HEK293 (cell line): ENCODE results near the gene DBNL.
"Not testable (repeated sequence)": the region's sequence is repeated elsewhere in the genome, so short reads cannot be mapped to it uniquely, and the experiment has no call there.

Source experiments
- CTCF ChIA-PET: fragments of 350-600 bp; formaldehyde crosslinking; extraction: SDS; loops from one replicate; lab custom pipeline; 2021; ENCODE audit warnings: antibody characterized with exemption; lab: Yijun Ruan, JAX
- POLR2A ChIA-PET: fragments of 300-600 bp; formaldehyde crosslinking; extraction: SDS; loops from one replicate; lab custom pipeline; 2020; ENCODE audit warnings: antibody characterized with exemption, inconsistent platforms; lab: Yijun Ruan, JAX
- H3K27ac ChIP-seq: fragments of 200-500 bp; sonication (Bioruptor generic); 2 replicates; pipeline ENCODE4 v1.5.1; 2014; ENCODE audit warnings: low read depth, low read length, control low read depth, inconsistent platforms; ENCODE audit errors: extremely low read depth
- H3K36me3 ChIP-seq, 2 experiments: fragments of 200-500 bp in 1 of 2; sonication (Bioruptor generic) in 1 of 2; 1 replicate in 1 of 2; 2 replicates in 1 of 2; pipeline ENCODE4 v1.5.1; 2014 to 2017; ENCODE audit warnings: inconsistent platforms in 2 of 2, low read length in 2 of 2; ENCODE audit not compliant: control insufficient read depth in 2 of 2, insufficient read depth in 1 of 2
- H3K4me1 ChIP-seq: fragments of 200-500 bp; sonication (Bioruptor generic); 2 replicates; pipeline ENCODE4 v1.5.1; 2014; ENCODE audit warnings: mild to moderate bottlenecking, low read length, inconsistent platforms; ENCODE audit not compliant: control insufficient read depth, insufficient read depth
- H3K4me3 ChIP-seq: 2 replicates; pipeline ENCODE4 v1.5.1; 2011; ENCODE audit warnings: low read depth, mild to moderate bottlenecking, control low read depth, low read length, moderate library complexity
- H3K9me3 ChIP-seq: fragments of 200-500 bp; sonication (Bioruptor generic); 2 replicates; pipeline ENCODE4 v1.5.1; 2014; ENCODE audit warnings: low read depth, low read length, inconsistent platforms; ENCODE audit not compliant: control insufficient read depth, insufficient read depth
- BCL11A ChIP-seq: fragments of 450-650 bp; formaldehyde crosslinking; IDR thresholded peaks from 2 replicates; pipeline ENCODE4 v1.5.1; 2016; ENCODE audit warnings: low read depth, missing biosample characterization, missing genetic modification characterization
- EGR2 ChIP-seq: fragments of 450-650 bp; formaldehyde crosslinking; IDR thresholded peaks from 2 replicates; pipeline ENCODE4 v1.5.1; 2016; ENCODE audit warnings: low read depth, missing biosample characterization, missing genetic modification characterization
- GLIS1 ChIP-seq: fragments of 450-650 bp; formaldehyde crosslinking; IDR thresholded peaks from 2 replicates; pipeline ENCODE4 v1.5.1; 2016; ENCODE audit warnings: missing biosample characterization, missing genetic modification characterization
- GLIS2 ChIP-seq: fragments of 450-650 bp; formaldehyde crosslinking; IDR thresholded peaks from 2 replicates; pipeline ENCODE4 v1.5.1; 2016; ENCODE audit warnings: missing biosample characterization, missing genetic modification characterization
- HIC1 ChIP-seq: fragments of 450-650 bp; formaldehyde crosslinking; IDR thresholded peaks from 2 replicates; pipeline ENCODE4 v1.5.1; 2016; ENCODE audit warnings: missing biosample characterization, missing genetic modification characterization
- KLF1 ChIP-seq: fragments of 450-650 bp; formaldehyde crosslinking; IDR thresholded peaks from 2 replicates; pipeline ENCODE4 v1.5.1; 2016; ENCODE audit warnings: missing biosample characterization, missing genetic modification characterization
- KLF10 ChIP-seq: fragments of 450-650 bp; IDR thresholded peaks from 2 replicates; pipeline ENCODE4 v1.5.1; 2018; ENCODE audit warnings: missing biosample characterization, mild to moderate bottlenecking, missing genetic modification characterization
- KLF16 ChIP-seq: fragments of 450-650 bp; formaldehyde crosslinking; IDR thresholded peaks from 2 replicates; pipeline ENCODE4 v1.5.1; 2017; ENCODE audit warnings: missing biosample characterization, missing genetic modification characterization
- KLF17 ChIP-seq: fragments of 450-650 bp; formaldehyde crosslinking; IDR thresholded peaks from 2 replicates; pipeline ENCODE4 v1.5.1; 2016; ENCODE audit warnings: missing biosample characterization, missing genetic modification characterization
- KLF9 ChIP-seq: fragments of 450-650 bp; formaldehyde crosslinking; IDR thresholded peaks from 2 replicates; pipeline ENCODE4 v1.5.1; 2016; ENCODE audit warnings: missing biosample characterization, missing genetic modification characterization, low read depth
- OSR2 ChIP-seq: fragments of 450-650 bp; formaldehyde crosslinking; IDR thresholded peaks from 2 replicates; pipeline ENCODE4 v1.5.1; 2016; ENCODE audit warnings: missing biosample characterization, missing genetic modification characterization
- PATZ1 ChIP-seq: fragments of 450-650 bp; formaldehyde crosslinking; IDR thresholded peaks from 2 replicates; pipeline ENCODE4 v1.5.1; 2016; ENCODE audit warnings: missing biosample characterization, missing genetic modification characterization
- SCRT1 ChIP-seq: fragments of 450-650 bp; formaldehyde crosslinking; IDR thresholded peaks from 2 replicates; pipeline ENCODE4 v1.5.1; 2016; ENCODE audit warnings: missing biosample characterization, missing genetic modification characterization, borderline replicate concordance
- SCRT2 ChIP-seq: fragments of 450-650 bp; formaldehyde crosslinking; IDR thresholded peaks from 2 replicates; pipeline ENCODE4 v1.5.1; 2016; ENCODE audit warnings: missing biosample characterization, missing genetic modification characterization
- SP2 ChIP-seq: fragments of 450-650 bp; formaldehyde crosslinking; IDR thresholded peaks from 2 replicates; pipeline ENCODE4 v1.5.1; 2016; ENCODE audit warnings: missing biosample characterization, missing genetic modification characterization
- SP3 ChIP-seq: fragments of 450-650 bp; formaldehyde crosslinking; IDR thresholded peaks from 2 replicates; pipeline ENCODE4 v1.5.1; 2016; ENCODE audit warnings: missing biosample characterization, missing genetic modification characterization
- SP7 ChIP-seq: fragments of 450-650 bp; formaldehyde crosslinking; IDR thresholded peaks from 2 replicates; pipeline ENCODE4 v1.5.1; 2016; ENCODE audit warnings: missing biosample characterization, missing genetic modification characterization
- ZBTB26 ChIP-seq: fragments of 450-650 bp; formaldehyde crosslinking; optimal IDR thresholded peaks from 2 replicates; pipeline ENCODE3; 2016; ENCODE audit warnings: missing biosample characterization, mild to moderate bottlenecking, missing genetic modification characterization
- ZEB2 ChIP-seq: fragments of 450-650 bp; formaldehyde crosslinking; IDR thresholded peaks from 2 replicates; pipeline ENCODE4 v1.5.1; 2016; ENCODE audit warnings: missing biosample characterization, missing genetic modification characterization
- ZFHX2 ChIP-seq: fragments of 450-650 bp; formaldehyde crosslinking; conservative IDR thresholded peaks from 2 replicates; pipeline ENCODE4 v1.5.1; 2016; ENCODE audit warnings: missing biosample characterization, missing genetic modification characterization
- ZIC2 ChIP-seq: fragments of 450-650 bp; formaldehyde crosslinking; IDR thresholded peaks from 2 replicates; pipeline ENCODE4 v1.5.1; 2016; ENCODE audit warnings: missing biosample characterization, missing genetic modification characterization
- ZNF10 ChIP-seq: fragments of 450-650 bp; formaldehyde crosslinking; IDR thresholded peaks from 2 replicates; pipeline ENCODE4 v1.5.1; 2017; ENCODE audit warnings: missing biosample characterization, missing genetic modification characterization
- ZNF335 ChIP-seq: fragments of 450-650 bp; formaldehyde crosslinking; conservative IDR thresholded peaks from 2 replicates; pipeline ENCODE4 v1.5.1; 2016; ENCODE audit warnings: missing biosample characterization, missing genetic modification characterization
- ZNF341 ChIP-seq: fragments of 450-650 bp; formaldehyde crosslinking; IDR thresholded peaks from 2 replicates; pipeline ENCODE4; 2016; ENCODE audit warnings: low read depth, missing biosample characterization, missing genetic modification characterization
- ZNF391 ChIP-seq: fragments of 450-650 bp; formaldehyde crosslinking; IDR thresholded peaks from 2 replicates; pipeline ENCODE4 v1.5.1; 2016; ENCODE audit warnings: low read depth, missing biosample characterization, missing genetic modification characterization, borderline replicate concordance

Gene DBNL

GRCh38 chr7:44038961-44039558 is 5.4 kb upstream of the DBNL start:
- POLR2A ChIA-PET: interaction anchor here (0.6 kb wide), 1 partner anchor 436 kb away, joined by 3 read pairs; no protein-coding TSS in a partner anchor
- peak overlapping the region; percentile 34 for H3K4me3 ChIP-seq
- H3K4me1 ChIP-seq, H3K9me3 ChIP-seq, H3K36me3 ChIP-seq, H3K27ac ChIP-seq, CTCF ChIA-PET: not testable (repeated sequence)
- peak; percentile 91 for TF ChIP-seq ZFHX2 (tag by site-specific recombination)
- 0 out of 2 replicates have a peak, but pooled peaks have one; percentile 12 for TF ChIP-seq ZIC2 (tag by site-specific recombination)
- peak; percentile 87 for TF ChIP-seq GLIS2
- peak; percentile 54; the same call in 1 of the 2 replicates for TF ChIP-seq SP7 (tag by site-specific recombination)
- peak; percentile 99 for TF ChIP-seq KLF1 (tag by site-specific recombination)
- peak; percentile 72 for TF ChIP-seq ZNF335 (tag by site-specific recombination)
- TF ChIP-seq KLF17: peak; percentile 98
- 0 out of 2 replicates have a peak, but pooled peaks have one; percentile 45 for TF ChIP-seq ZNF391 (tag by site-specific recombination)
- TF ChIP-seq KLF9: peak; percentile 85
- 0 out of 2 replicates have a peak, but pooled peaks have one; percentile 16 for TF ChIP-seq OSR2
- peak; percentile 93 for TF ChIP-seq SP3 (tag by site-specific recombination)
- TF ChIP-seq SP2 (tag by site-specific recombination): peak; percentile 91
- peak; percentile 62 for TF ChIP-seq ZNF341
- 0 out of 2 replicates have a peak, but pooled peaks have one; percentile 25 for TF ChIP-seq ZEB2
- TF ChIP-seq EGR2: peak; percentile 93
- peak; percentile 97 for TF ChIP-seq SCRT2
- TF ChIP-seq KLF16 (tag by site-specific recombination): peak; percentile 75
- peak; percentile 76; the same call in 1 of the 2 replicates for TF ChIP-seq BCL11A
- peak; percentile 57; the same call in 1 of the 2 replicates for TF ChIP-seq ZNF10 (tag by site-specific recombination)
- TF ChIP-seq GLIS1 (tag by site-specific recombination): peak; percentile 53
- peak; percentile 90 for TF ChIP-seq SCRT1 (tag by site-specific recombination)
- TF ChIP-seq ZBTB26 (tag by site-specific recombination): peak; percentile 23
- peak; percentile 75 for TF ChIP-seq PATZ1 (tag by site-specific recombination)
- peak; percentile 18; the same call in 1 of the 2 replicates for TF ChIP-seq HIC1 (tag by site-specific recombination)
- 0 out of 2 replicates have a peak, but pooled peaks have one; percentile 24 for TF ChIP-seq KLF10

- H3K4me3 ChIP-seq, H3K9me3 ChIP-seq, POLR2A ChIA-PET, H3K27ac ChIP-seq, H3K36me3 ChIP-seq, H3K4me1 ChIP-seq, CTCF ChIA-PET: not testable (repeated sequence)
Observed at GRCh38 chr7:44039800-44040492, 4.6 kb upstream of the DBNL start.

- CTCF ChIA-PET, H3K4me1 ChIP-seq, H3K36me3 ChIP-seq, H3K9me3 ChIP-seq, H3K27ac ChIP-seq, POLR2A ChIA-PET: not testable (repeated sequence)
- peak overlapping the region; percentile 18; the same call in 1 of the 2 replicates for H3K4me3 ChIP-seq
Observed at GRCh38 chr7:44040493-44040891, 4.0 kb upstream of the DBNL start.
